ENCODE measurements around the gene WFDC11.
"Not testable (repeated sequence)": the region's sequence is repeated elsewhere in the genome, so short reads cannot be mapped to it uniquely, and the experiment has no call there.

The WFDC11 gene

DNA sequence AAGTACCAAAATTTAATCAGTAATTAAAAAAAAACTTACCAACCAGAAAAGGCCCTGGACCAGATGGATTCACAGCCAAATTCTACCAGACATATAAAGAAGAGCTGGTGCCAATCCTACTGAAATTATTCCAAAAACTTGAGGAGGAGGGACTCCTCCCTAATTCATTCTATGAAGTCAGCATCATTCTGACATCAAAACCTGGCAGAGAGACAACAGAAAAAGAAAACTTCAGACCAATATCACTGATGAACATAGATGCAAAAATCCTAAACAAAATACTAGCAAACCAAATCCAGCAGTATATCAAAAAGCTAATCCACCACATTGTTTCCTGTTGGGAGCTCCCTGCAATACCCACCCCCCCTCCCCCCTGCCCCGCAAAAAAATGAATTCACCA is at the start of gene WFDC11:
TSS of gene WFDC11 (minus strand) at position 101 of the 400 bp plus-strand sequence. CDS start 19,639 bp downstream, outside the sequence.
- no peaks in the 10 kb centered on the region for H3K36me3 ChIP-seq (ENCODE audit: control insufficient read depth, low read depth, low read length)
- no peak within 1 kb of the TSS for H3K27ac ChIP-seq (ENCODE audit: low read length)
- no peaks in the 10 kb centered on the region for H3K27me3 ChIP-seq (ENCODE audit: control insufficient read depth, insufficient read depth, low read length)
- no peaks in the 10 kb centered on the region for H3K9me3 ChIP-seq (ENCODE audit: control insufficient read depth, low read depth, low read length)
- H3K4me3 ChIP-seq (ENCODE audit: low read length) = no peak within 1 kb of the TSS
- H3K4me1 ChIP-seq (ENCODE audit: control insufficient read depth, low read depth, low read length) = no peaks in the 10 kb centered on the region
- H3K9ac ChIP-seq (ENCODE audit: low read length) = no peak within 1 kb of the TSS

DNA sequence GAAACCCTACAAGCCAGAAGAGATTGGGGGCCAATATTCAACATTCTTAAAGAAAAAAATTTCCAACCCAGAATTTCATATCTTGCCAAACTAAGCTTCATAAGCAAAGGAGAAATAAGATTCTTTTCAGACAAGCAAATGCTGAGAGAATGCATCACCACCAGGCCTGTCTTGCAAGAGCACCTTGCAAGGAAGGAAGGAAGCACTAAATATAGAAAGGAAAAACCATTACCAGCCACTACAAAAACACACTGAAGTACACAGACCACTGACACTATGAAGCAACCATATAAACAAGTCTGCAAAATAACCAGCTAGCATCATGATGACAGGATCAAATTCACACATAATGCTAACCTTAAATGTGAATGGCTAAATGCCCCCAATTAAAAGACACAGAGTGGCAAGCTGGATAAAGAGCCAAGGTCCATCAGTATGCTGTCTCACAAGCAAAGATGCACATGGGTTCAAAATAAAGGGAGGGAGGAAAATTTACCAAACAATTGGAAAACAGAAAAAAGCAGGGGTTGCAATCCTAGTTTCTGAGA is 46.2 kb upstream of the WFDC11 start:
- not testable (repeated sequence) for H3K27me3 ChIP-seq (ENCODE audit: control insufficient read depth, insufficient read depth, low read length); H3K9me3 ChIP-seq (ENCODE audit: control insufficient read depth, low read depth, low read length); H3K4me3 ChIP-seq (ENCODE audit: low read length); H3K36me3 ChIP-seq (ENCODE audit: control insufficient read depth, low read depth, low read length); H3K4me1 ChIP-seq (ENCODE audit: control insufficient read depth, low read depth, low read length); H3K27ac ChIP-seq (ENCODE audit: low read length); H3K9ac ChIP-seq (ENCODE audit: low read length)

DNA sequence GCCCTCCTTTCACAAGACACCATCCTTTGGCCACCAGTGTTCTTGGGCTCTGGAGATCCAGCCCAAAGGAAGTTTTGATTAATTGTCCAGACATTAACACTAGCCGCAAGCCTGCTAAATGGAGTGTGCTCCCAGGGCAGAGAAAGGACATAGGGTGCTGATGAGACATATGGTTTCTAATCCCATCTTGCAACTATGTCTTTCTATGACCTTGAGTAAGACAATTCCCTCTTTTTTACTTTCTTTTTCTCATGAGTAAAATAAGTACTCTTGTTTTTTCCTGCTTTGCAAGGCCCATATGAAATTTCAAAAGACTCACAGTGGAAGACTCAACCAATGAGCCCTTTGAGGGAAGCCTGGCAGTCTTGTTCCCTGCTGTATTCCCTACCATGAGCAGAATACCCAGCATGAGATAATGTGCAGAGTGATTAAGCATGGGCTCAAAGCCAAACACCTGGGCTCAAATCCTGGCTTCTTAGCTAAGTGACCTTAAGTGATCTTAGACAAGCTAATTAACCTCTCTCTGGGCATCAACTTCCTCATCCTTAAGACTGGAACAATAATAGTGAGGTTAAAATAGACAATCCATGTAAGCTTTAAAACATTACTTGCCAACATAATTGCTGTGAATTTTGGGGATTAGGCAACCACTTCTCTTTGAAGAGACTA is 35.1 kb upstream of the WFDC11 start, which contains the start of gene WFDC10B:
TSS of gene WFDC10B (minus strand) at position 51 of the 669 bp plus-strand sequence. CDS start 19,027 bp downstream, outside the sequence.
- Histone ChIP-seq H3K27me3 (ENCODE audit: control insufficient read depth, insufficient read depth, low read length) (no peaks in the 10 kb centered on the region), H3K4me3 (ENCODE audit: low read length) (no peak within 1 kb of the TSS), H3K9me3 (ENCODE audit: control insufficient read depth, low read depth, low read length) (no peaks in the 10 kb centered on the region), H3K9ac (ENCODE audit: low read length) (no peak within 1 kb of the TSS), H3K4me1 (ENCODE audit: control insufficient read depth, low read depth, low read length) (no peaks in the 10 kb centered on the region), H3K27ac (ENCODE audit: low read length) (no peak within 1 kb of the TSS), H3K36me3 (ENCODE audit: control insufficient read depth, low read depth, low read length) (no peaks in the 10 kb centered on the region)

DNA sequence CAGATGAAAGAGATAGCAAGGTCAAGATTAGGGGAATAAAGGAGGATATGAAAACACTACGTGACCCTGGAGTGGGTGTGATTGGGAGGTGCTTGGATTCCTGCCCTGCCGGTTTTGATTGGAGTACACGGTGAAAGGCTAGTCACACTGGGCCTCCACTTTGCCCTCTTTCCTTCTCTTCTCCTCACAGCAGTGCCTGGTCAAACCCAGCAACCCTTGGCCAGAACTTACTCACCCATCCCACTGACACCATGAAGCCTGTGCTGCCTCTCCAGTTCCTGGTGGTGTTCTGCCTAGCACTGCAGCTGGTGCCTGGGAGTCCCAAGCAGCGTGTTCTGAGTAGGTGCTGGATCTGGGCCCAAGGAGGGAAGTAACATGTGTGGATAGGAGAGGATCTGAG is 31.8 kb upstream of the WFDC11 start, which contains the start of gene WFDC13:
TSS of gene WFDC13 (plus strand) at position 166 of the 400 bp plus-strand sequence. CDS start at position 252, 86 bp downstream.
- Histone ChIP-seq H3K36me3 (ENCODE audit: control insufficient read depth, low read depth, low read length) (no peaks in the 10 kb centered on the region), H3K9me3 (ENCODE audit: control insufficient read depth, low read depth, low read length) (no peaks in the 10 kb centered on the region), H3K27ac (ENCODE audit: low read length) (no peak within 1 kb of the TSS), H3K27me3 (ENCODE audit: control insufficient read depth, insufficient read depth, low read length) (no peaks in the 10 kb centered on the region), H3K4me3 (ENCODE audit: low read length) (no peak within 1 kb of the TSS), H3K4me1 (ENCODE audit: control insufficient read depth, low read depth, low read length) (no peaks in the 10 kb centered on the region), H3K9ac (ENCODE audit: low read length) (no peak within 1 kb of the TSS)

DNA sequence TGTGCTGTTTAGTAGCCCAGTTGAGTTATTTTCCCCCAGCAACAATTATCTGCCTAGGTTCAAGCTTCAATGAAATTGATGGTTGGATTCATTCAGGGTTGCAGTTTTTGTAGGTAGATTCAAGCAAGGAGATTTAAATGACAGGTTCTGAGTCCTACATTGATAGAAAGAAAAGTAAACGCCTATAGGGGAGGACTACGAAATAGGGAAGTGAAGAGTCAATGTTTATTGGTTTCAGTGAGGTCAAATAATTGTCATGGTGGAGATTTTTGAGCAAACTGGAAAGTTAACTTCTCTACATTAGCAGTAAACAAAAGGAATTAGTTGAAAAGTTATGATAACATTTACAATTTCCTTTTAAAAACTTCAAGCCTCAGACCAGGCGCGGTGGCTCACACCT is 31.1 kb upstream of the WFDC11 start:
- Histone ChIP-seq H3K27me3 (ENCODE audit: control insufficient read depth, insufficient read depth, low read length) (no peaks in the 10 kb centered on the region), H3K36me3 (ENCODE audit: control insufficient read depth, low read depth, low read length) (no peaks in the 10 kb centered on the region), H3K27ac (ENCODE audit: low read length) (no peak overlapping the region), H3K9me3 (ENCODE audit: control insufficient read depth, low read depth, low read length) (no peaks in the 10 kb centered on the region), H3K4me1 (ENCODE audit: control insufficient read depth, low read depth, low read length) (no peaks in the 10 kb centered on the region), H3K9ac (ENCODE audit: low read length) (no peak overlapping the region), H3K4me3 (ENCODE audit: low read length) (no peak overlapping the region)

DNA sequence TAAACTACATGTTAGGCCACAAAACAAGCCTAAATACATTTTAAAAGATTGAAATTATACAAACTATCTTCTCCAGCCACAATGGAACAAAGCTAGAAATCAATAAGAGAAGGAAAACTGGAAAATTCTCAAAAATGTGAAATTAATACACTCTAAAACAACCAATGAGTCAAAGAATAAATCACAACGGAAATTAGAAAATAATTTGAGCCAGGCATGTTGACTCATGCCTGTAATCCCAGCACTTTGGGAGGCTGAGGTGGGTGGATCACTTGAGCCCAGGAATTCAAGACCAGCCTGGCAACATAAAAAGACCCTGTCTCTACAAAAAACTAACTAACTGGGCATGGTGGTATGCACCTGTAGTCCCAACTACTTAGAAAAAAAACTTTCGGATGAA is 25.5 kb upstream of the WFDC11 start:
- Histone ChIP-seq H3K9me3 (ENCODE audit: control insufficient read depth, low read depth, low read length) (peaks cover 7% of the 10 kb centered on the region), H3K27ac (ENCODE audit: low read length) (no peak overlapping the region), H3K27me3 (ENCODE audit: control insufficient read depth, insufficient read depth, low read length) (no peaks in the 10 kb centered on the region), H3K9ac (ENCODE audit: low read length) (no peak overlapping the region), H3K36me3 (ENCODE audit: control insufficient read depth, low read depth, low read length) (no peaks in the 10 kb centered on the region), H3K4me1 (ENCODE audit: control insufficient read depth, low read depth, low read length) (no peaks in the 10 kb centered on the region), H3K4me3 (ENCODE audit: low read length) (no peak overlapping the region)

DNA sequence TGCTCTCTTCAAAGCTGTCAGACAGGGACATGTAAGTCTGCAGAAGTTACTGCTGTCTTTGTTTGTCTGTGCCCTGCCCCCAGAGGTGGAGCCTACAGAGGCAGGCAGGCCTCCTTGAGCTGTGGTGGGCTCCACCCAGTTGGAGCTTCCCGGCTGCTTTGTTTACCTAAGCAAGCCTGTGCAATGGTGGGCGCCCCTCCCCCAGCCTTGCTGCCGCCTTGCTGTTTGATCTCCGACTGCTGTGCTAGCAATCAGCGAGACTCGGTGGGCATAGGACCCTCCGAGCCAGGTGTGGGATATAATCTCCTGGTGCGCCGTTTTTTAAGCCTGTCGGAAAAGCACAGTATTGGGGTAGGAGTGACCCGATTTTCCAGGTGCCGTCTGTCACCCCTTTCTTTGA is 23.3 kb upstream of the WFDC11 start:
- H3K36me3 ChIP-seq (ENCODE audit: control insufficient read depth, low read depth, low read length); H3K4me3 ChIP-seq (ENCODE audit: low read length); H3K4me1 ChIP-seq (ENCODE audit: control insufficient read depth, low read depth, low read length); H3K9me3 ChIP-seq (ENCODE audit: control insufficient read depth, low read depth, low read length); H3K27ac ChIP-seq (ENCODE audit: low read length); H3K27me3 ChIP-seq (ENCODE audit: control insufficient read depth, insufficient read depth, low read length); H3K9ac ChIP-seq (ENCODE audit: low read length): not testable (repeated sequence)

DNA sequence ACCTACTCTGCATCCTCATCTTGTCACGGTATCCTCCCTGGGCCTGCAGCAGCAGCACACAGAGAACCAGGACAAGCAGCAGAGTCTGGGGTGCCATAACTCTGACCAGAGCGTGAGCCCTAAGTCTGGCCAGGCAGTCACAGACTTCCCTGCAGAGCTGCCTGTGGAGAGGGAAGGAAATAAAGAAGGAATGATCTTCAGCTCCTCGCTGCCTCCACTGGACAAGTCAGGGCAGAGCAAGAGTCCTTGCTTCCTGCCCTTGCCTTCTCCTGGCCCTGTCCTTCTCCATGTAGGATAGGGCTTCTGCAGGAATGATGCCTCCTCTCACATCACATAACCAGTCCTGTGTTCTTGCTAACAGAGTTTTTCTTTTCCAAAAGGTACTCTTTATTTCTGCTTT is 15.9 kb upstream of the WFDC11 start:
- H3K4me1 ChIP-seq (ENCODE audit: control insufficient read depth, low read depth, low read length) = no peaks in the 10 kb centered on the region
- no peak overlapping the region for H3K9ac ChIP-seq (ENCODE audit: low read length)
- H3K36me3 ChIP-seq (ENCODE audit: control insufficient read depth, low read depth, low read length) = no peaks in the 10 kb centered on the region
- no peaks in the 10 kb centered on the region for H3K27me3 ChIP-seq (ENCODE audit: control insufficient read depth, insufficient read depth, low read length)
- H3K9me3 ChIP-seq (ENCODE audit: control insufficient read depth, low read depth, low read length) = no peaks in the 10 kb centered on the region
- H3K4me3 ChIP-seq (ENCODE audit: low read length) = no peak overlapping the region
- H3K27ac ChIP-seq (ENCODE audit: low read length) = no peak overlapping the region

DNA sequence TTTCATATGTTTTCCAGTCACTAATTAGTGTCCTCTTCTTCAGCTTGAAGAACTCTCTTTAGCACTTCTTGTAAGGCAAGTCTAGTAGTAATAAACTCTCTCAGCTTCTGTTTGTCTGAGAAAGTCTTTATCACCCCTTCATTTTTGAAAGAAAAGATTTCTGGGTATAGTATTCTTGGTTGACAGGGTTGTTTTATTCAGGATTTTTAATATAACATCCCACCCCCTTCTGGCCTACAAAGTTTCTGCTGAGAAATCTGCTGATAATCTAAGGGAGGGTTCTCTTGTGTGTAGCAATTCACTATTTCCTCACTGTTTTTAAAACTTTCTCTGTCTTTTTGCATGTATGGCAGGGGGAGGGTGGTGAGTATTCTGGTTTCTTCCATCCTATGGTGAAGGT is 9.6 kb upstream of the WFDC11 start:
- Histone ChIP-seq H3K9ac (ENCODE audit: low read length) (no peak overlapping the region), H3K36me3 (ENCODE audit: control insufficient read depth, low read depth, low read length) (no peaks in the 10 kb centered on the region), H3K27me3 (ENCODE audit: control insufficient read depth, insufficient read depth, low read length) (no peaks in the 10 kb centered on the region), H3K4me1 (ENCODE audit: control insufficient read depth, low read depth, low read length) (no peaks in the 10 kb centered on the region), H3K27ac (ENCODE audit: low read length) (no peak overlapping the region), H3K4me3 (ENCODE audit: low read length) (no peak overlapping the region), H3K9me3 (ENCODE audit: control insufficient read depth, low read depth, low read length) (peaks cover 5% of the 10 kb centered on the region)

DNA sequence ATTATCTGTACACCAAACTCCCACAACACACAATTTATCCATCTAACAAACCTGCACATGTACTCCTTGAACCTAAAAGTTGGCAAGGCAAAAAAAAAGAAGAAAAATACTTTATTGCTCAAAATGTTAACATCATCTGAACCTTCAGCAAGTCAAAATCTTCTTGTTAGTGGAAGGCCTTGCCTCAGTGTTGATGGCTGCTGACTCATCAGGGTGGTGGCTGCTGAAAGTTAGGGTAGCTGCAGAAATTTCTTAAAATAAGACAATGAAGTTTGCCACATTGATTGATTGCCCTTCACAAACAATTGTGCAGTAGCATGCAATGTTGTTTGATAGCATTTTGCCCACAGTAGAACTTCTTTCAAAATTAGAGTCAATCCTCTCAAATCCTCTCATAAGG is 2.7 kb upstream of the WFDC11 start:
- no peaks in the 10 kb centered on the region for H3K36me3 ChIP-seq (ENCODE audit: control insufficient read depth, low read depth, low read length)
- H3K4me1 ChIP-seq (ENCODE audit: control insufficient read depth, low read depth, low read length) = no peaks in the 10 kb centered on the region
- H3K27ac ChIP-seq (ENCODE audit: low read length) = no peak overlapping the region
- no peak overlapping the region for H3K9ac ChIP-seq (ENCODE audit: low read length)
- no peaks in the 10 kb centered on the region for H3K9me3 ChIP-seq (ENCODE audit: control insufficient read depth, low read depth, low read length)
- H3K4me3 ChIP-seq (ENCODE audit: low read length) = no peak overlapping the region
- H3K27me3 ChIP-seq (ENCODE audit: control insufficient read depth, insufficient read depth, low read length) = no peaks in the 10 kb centered on the region

DNA sequence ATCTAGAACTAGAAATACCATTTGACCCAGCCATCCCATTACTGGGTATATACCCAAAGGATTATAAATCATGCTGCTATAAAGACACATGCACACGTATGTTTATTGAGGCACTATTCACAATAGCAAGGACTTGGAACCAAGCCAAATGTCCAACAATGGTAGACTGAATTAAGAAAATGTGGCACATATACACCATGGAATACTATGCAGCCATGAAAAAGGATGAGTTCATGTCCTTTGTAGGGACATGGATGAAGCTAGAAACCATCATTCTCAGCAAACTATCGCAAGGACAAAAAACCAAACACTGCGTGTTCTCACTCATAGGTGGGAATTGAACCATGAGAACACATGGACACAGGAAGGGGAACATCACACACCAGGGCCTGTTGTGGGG is 13.0 kb downstream of the WFDC11 start:
- H3K4me3 ChIP-seq (ENCODE audit: low read length); H3K27me3 ChIP-seq (ENCODE audit: control insufficient read depth, insufficient read depth, low read length); H3K27ac ChIP-seq (ENCODE audit: low read length); H3K4me1 ChIP-seq (ENCODE audit: control insufficient read depth, low read depth, low read length); H3K9ac ChIP-seq (ENCODE audit: low read length); H3K9me3 ChIP-seq (ENCODE audit: control insufficient read depth, low read depth, low read length); H3K36me3 ChIP-seq (ENCODE audit: control insufficient read depth, low read depth, low read length): not testable (repeated sequence)

DNA sequence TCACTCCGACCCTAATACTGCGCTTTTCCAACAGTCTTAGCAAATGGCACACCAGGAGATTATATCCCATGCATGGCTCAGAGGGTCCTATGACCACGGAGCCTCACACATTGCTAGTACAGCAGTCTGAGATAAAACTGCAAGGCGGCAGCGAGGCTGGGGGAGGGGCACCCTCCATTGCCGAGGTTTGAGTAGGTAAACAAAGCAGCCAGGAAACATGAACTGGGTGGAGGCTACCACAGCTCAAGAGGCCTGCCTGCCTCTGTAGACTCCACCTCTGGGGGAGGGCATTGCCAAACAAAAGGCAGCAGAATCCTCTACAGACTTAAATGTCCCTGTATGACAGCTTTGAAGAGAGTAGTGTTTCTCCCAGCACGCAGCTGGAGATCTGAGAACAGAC is 18.3 kb downstream of the WFDC11 start:
- H3K4me1 ChIP-seq (ENCODE audit: control insufficient read depth, low read depth, low read length); H3K27me3 ChIP-seq (ENCODE audit: control insufficient read depth, insufficient read depth, low read length); H3K27ac ChIP-seq (ENCODE audit: low read length): not testable (repeated sequence)

More for the DNA sequence above, 18.3 kb downstream of the WFDC11 start:
- not testable (repeated sequence) for H3K9me3 ChIP-seq (ENCODE audit: control insufficient read depth, low read depth, low read length); H3K4me3 ChIP-seq (ENCODE audit: low read length); H3K9ac ChIP-seq (ENCODE audit: low read length); H3K36me3 ChIP-seq (ENCODE audit: control insufficient read depth, low read depth, low read length)

Data from iPS-18a (cell line).